HG03103 (cell line): ENCODE data around the gene PEBP1.
A peak's percentile ranks its signal among the peaks of the same experiment; 100 is the strongest.
"Not testable (repeated sequence)": the region's sequence is repeated elsewhere in the genome, so short reads cannot be mapped to it uniquely, and the experiment has no call there.

Experiments
- ATAC-seq: cut with Tn5 transposase; IDR thresholded peaks from one replicate; pipeline ENCODE4 v1.9.1; 2021; ENCODE audit warnings: low read depth; ENCODE audit not compliant: unreplicated experiment

Gene PEBP1

DNA sequence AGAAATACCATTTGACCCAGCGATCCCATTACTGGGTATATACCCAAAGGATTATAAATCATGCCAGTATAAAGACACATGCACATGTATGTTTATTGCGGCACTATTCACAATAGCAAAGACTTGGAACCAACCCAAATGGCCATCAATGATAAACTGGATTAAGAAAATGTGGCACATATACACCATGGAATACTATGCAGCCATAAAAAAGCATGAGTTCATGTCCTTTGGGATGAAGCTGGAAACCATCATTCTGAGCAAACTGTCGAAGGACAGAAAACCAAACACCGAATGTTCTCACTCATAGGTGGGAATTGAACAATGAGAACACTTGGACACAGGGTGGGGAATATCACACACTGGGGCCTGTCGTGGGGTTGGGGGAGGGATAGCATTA lies 6.5 kb upstream of the PEBP1 start:
- not testable (repeated sequence) for ATAC-seq

DNA sequence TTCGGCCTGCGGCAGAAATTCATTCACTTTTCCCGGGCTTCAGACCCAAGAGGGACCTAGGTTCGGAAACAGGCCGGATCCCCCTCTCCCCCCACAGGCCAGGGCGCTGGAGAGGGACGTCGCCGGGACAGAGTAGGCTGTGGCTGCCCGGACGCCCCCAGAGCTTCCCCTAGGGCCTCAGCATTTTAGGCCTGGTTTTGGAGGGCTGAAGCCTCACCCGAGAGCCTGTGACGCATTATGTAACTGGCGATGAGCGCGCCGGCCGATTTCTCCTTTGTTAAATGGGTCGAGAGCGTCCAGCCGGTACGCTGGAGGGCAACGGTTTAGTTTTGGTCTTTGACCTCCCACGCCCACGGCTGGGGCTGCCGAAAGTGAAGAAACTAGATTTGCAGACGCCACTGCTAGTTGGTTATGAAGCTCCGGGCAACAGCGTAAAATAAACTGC lies 657 bp downstream of the PEBP1 start:
- ATAC-seq: no peak

DNA sequence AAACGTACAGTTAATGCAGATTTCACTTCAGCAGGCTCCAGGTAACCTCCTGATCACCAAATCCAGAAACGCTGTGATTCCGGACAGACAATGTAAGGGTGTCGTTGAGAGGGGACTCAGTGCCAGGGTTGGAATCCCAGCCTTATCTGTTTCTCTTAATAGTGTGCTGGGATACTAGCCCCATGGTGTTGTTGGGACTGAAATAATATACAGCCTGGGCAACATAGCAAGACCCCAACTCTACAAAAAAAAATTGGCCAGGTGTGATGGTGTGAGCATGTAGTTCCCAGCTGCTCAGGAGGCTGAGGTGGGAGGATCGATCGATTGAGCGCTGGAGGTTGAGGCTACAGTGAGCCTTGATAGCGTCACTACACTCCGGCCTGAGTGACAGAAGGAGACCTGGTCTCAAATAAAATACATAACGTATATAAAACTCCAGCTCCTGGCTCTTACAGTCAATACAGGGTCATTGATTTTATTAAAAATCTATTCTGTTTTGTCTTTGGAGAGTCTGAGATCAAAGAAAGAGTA lies 1.3 kb downstream of the PEBP1 start:
- ATAC-seq: no peak

DNA sequence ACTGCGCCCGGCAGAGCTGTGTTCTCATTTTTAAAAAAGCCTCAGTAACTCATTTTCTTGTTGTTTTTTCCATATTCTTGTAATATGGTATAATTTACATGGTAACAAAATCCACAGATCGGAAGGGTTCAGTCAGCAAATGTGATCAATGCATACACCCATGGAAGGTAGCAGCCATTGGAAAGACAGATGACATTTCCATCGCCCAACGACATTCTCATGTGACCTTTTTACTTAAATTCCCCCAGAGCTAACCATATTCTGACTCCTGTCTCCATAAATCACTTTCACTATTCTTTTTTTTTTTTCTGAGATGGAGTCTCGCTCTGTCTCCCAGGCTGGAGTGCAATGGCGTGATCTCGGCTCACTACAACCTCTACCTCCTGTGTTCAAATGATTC lies 4.9 kb downstream of the PEBP1 start:
- no peak for ATAC-seq

DNA sequence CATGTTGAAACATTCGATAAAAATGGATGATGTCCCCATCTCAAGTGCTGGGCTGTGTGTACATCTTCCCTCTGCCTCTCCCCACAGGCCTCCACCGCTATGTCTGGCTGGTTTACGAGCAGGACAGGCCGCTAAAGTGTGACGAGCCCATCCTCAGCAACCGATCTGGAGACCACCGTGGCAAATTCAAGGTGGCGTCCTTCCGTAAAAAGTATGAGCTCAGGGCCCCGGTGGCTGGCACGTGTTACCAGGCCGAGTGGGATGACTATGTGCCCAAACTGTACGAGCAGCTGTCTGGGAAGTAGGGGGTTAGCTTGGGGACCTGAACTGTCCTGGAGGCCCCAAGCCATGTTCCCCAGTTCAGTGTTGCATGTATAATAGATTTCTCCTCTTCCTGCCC lies 8.6 kb downstream of the PEBP1 start:
- no peak for ATAC-seq

DNA sequence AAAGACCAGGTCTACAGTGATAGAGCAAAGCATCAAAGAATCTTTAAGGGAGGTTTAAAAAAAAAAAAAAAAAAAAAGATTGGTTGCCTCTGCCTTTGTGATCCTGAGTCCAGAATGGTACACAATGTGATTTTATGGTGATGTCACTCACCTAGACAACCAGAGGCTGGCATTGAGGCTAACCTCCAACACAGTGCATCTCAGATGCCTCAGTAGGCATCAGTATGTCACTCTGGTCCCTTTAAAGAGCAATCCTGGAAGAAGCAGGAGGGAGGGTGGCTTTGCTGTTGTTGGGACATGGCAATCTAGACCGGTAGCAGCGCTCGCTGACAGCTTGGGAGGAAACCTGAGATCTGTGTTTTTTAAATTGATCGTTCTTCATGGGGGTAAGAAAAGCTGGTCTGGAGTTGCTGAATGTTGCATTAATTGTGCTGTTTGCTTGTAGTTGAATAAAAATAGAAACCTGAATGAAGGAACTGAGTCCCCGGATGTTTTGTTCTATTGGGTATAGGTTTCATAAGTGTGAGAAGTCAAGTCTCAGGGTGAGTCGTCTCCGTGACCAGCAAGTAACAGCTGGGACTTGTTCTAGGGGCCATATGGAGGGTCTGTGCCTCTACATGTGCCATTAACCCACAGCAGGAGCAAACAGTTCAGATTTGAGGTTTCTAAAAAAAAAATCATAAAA lies 9.3 kb downstream of the PEBP1 start:
- peak; percentile 78 for ATAC-seq

DNA sequence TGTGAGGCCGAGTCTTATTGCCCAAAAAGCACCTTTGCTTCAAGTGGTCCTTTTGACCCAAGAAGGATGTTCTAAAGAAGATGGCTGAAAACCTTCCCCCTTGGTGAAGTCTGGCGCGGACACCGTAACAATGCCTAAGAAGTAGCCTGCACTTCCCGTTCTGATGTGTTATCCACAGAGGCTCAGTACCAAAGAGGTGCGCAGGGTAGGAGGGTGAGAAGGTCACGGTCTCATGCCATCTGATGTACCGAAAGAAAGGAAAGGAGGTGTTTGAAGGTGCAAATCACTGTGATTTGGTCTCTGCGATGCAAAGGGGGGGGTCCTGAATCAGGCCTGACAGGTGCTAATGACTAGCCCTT lies 9.9 kb downstream of the PEBP1 start:
- ATAC-seq: no peak

DNA sequence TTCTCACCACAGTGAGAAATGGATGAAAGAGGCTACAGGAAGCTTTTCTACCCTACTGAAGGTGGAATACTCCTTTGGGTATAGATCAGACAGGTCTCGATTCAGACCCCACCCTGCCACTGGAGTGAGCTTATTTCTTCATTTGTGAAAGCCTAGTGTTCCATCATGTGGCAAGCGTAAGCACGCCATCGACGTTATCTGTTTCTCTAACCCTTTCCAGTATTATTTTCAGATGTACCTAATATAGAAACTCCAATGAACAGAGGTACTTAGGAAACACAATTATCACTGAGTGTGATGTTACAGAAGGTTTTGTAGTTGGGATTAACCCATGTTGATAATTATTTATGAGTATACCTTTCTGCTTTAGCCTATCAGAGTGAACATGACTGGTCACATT lies 12.4 kb downstream of the PEBP1 start:
- ATAC-seq: no peak

DNA sequence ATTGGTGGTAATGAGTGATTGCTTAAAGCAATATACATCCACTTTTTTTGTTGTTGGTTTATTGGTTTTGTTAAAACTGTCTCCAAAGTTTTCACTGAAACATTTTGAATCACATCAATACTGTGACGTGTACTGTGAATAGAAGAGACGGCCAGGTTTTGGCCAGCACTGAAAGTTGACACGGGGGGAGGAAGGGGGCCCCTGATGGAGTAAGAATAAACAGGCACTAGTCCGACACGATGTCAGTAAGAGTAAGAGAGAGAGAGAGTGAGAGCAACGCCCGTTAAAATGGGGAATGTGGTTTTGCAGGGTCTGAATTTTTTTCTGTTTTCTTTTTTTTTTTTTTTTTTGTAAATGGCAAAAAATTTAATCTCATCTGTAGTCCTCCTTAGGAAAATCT lies 14.7 kb downstream of the PEBP1 start:
- ATAC-seq: no peak

DNA sequence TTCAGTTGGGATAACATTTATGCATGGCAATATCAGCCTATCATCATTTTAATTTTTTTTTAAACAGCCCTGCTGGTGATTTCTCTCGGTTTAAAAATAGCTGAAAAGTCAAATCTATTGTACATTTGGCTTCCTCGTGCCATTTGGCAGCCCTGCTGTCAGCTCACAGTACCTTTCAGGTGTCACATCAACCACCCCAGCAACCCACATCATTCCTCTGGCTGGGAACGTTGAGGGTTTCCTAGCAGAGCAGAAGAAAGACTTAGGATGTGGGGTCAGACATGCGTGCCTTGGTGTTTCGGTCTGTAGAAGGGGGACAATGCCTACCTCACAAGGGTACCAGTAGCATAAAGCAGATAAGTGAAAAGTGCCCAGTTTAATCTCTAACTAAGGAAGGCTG lies 15.8 kb downstream of the PEBP1 start:
- no peak for ATAC-seq

DNA sequence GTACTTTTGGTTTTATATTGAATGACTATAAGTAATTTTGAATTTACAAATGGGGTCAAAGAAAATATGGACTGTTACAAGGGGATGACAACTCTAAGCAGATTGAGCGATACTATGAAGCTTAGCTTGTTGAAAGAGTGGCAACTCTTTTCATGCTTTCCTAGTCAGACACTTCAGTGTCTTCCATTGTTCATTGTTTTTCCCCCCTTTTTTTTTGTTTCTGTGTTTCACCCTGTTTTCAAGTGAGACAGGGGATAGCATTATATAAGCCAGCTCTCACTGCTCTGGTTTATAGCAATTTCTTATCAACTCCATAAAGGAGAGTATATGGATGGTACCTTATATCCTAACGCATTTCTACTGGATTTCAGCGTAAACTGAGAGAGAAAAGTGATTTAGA lies 24.6 kb downstream of the PEBP1 start:
- no peak for ATAC-seq

DNA sequence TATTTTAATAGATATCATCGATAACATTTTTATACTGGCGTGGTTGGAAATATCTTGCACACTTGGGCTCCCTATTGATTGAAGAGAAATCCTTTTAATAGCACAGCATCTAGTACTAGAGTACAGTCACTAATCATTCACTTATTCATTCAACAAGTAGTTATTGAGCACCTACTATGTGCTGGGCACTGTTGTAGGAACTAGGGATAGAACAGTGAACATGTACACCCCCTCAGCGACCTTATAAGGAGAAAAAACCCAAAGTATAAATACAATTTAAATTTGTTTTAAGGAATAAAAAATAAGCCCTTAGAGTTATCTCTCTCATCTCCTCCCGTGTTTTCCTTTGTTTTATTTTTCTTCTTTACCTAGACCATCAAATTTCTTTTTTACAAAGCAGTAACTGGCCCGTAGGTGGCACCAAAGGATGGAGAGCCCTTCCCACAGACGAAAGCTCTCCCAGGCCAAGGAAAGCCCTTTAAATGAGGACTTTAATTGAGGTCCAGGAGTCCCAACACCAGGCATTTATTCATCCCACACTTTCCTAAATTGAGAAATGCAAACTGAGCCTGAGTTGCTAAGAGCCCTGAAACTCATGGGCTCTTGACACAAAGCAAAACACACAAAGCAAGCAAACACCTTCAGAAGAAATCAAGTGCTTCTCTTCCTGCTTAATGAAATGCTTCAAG lies 29.0 kb downstream of the PEBP1 start:
- no peak for ATAC-seq

DNA sequence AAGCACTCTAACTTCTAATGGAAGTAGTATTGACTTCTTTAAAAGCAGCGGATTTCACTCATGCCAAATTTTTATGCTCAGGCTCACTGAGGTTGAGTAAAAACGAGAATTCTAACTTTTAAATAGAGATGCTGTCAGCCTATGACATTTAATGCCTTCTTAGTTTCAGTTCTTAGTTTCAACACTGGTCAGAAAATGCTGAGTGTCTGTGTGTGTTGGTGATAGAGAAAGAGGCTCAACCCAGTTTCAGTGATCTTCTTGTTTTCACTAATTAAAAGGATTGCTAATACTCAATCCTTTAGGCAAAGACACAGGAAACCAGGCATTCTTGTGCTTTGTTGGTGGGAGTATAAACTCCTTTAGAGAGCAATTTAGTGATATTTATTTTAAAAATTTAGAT lies 31.0 kb downstream of the PEBP1 start:
- peak; percentile 99 for ATAC-seq

DNA sequence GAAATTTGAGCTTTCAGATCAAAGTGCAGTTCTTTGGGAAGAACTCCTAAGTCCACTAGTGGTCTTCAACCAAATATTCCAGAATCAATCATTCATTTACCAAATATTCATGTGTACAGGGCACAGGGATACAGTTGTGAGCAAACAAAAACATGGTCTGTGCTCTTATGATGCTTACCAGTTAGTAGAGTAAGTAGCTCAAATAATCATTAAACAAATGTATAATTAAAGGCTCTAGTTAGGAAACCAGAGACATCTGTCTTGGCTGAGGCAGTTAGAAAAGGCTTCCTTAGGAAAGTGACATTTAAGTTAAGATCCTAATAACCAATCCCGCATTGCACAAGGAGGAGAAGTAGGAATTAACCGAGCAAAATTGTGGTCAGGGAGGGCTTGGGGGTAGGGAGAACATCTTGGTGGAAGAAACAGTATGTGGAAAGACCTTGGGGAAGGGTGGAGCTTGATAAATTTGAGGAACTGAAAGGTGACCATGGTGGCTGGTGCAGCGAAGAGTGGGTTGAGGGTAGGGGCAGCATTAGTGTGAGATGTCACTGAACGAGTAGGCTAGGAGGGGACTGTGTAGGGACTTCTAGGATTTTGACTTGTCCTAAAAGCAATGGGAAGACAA lies 40.0 kb downstream of the PEBP1 start:
- peak; percentile 95 for ATAC-seq

DNA sequence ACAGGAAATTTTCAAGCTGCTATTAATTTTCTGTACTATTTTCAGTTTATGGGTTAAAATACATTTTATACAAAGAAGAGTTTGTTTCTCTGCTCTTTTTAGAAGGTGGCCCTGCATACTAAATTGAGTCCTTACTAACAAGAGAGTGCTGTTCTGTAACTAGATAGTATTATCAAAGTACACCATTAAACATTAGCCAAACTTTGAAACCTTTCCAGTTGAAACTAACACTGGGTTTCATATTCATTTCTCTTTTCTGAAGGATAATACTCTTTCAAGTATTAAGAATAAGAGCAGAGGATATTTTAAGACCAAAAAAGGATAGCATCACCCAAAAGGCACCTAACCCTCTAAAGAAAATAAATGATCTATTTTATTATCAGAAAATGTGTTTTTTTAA lies 47.2 kb downstream of the PEBP1 start:
- no peak for ATAC-seq

DNA sequence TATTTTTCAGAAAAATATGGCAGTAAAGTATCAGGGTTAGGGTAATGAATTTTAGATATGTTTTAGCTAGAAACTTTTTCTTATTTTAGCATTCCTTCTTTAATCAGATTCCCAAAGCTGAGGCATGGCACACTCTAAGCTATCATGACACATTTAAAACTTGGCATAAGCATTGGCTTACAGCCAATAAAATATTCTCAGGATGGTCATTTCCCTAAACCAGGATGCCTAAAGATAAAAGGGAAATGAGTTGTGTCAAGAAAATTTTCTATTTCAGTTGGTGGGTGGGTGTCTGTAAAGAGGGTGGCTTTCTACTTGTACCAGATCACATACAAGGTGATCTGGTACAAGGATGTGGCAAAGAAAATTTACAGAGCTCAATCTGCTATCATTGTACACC lies 47.8 kb downstream of the PEBP1 start:
- ATAC-seq: no peak

DNA sequence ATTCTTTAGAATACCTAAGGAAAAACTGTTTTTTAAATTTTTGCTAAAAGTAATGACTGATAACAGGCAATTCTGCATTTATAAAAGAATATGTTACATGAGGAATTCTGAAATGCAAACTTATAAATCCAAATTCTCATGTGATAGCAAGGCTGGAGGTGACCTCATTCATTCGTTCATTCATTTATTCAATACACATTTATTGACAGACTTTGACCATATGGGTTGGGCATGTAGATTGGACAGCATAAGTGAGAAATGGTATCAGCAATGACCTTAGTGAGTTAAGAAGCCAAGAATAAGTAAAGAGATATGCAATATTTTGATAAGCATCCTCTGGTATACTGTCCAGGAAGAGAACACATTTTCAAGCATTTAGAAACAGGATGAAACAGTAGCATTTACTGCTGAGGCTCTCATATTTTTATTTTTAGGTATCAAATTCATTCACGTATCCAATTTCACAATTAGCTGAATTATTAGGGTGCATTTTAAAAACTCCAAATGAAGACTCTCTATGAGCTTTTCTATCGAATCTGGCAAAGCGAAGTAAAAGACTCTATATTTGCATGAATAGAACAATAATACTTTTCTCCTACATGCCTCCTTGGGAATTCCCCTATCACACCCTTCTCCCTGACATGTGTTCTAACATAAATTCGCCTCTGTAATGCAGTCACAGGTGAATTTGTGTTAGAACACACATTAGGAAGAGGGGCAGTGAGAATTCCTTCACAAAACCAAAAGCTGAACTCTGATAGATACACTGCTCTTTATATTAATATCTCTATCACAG lies 49.9 kb downstream of the PEBP1 start:
- ATAC-seq: no peak

DNA sequence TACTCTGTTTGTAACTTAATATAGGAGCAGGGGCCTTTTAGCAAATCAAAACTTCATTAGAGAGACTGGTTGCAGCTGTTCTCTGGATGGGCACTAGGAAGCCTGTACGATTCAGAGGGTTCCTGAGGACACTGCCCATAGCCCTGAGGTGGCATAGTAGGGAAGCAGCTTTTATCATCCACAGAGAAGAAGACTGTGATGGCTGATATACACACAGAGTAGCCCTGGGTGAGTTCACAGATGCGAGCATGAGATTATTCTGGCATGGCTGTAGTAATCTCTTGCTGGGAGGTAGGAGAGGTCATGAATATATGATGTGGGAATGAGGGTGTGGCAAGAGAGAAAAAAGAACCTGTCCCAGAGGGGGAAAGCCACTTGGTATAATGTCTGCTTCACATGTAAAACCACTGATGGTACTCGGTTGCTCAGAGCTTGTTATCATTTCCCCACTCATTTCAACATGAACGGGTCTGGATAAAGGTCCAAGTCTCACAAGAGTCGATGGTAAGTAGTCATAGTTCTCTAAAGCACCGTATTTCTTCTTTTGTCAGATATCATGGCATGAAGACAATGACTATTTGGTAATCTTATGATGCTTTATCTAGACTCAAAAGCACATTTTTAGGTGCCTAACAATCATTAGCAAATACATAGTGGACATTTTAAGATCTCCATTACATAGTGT lies 52.0 kb downstream of the PEBP1 start:
- ATAC-seq: no peak

DNA sequence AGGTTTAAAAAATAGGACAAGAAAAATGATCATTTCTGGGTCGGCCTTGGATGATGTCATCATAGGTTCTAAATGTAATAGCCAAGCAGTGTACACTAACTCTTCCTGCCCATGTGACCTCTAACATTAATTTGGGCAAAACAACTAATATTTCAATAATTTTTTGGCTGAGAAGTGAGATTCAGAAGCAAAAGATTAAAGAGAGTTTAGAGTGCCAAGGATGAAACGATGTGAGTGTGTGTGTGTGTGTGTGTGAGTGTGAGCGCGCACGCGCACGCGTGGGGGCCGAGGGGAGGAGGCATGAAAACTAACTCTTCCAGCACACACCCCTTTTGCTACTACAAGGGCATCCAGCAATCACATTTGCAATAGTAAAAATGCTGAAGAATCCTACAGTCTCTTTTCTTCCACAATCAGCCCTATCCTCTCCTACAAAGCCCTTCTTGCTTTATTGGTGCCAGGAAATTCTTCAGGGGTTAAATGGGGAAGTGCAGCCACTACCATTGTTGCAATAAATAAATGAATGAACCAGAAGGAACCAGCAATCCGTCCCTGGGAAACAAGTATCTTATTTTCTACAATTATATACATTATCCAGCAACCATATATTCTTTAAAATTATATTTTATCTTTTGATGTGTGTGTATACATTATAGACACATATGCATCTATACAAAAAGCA lies 52.9 kb downstream of the PEBP1 start:
- no peak for ATAC-seq

DNA sequence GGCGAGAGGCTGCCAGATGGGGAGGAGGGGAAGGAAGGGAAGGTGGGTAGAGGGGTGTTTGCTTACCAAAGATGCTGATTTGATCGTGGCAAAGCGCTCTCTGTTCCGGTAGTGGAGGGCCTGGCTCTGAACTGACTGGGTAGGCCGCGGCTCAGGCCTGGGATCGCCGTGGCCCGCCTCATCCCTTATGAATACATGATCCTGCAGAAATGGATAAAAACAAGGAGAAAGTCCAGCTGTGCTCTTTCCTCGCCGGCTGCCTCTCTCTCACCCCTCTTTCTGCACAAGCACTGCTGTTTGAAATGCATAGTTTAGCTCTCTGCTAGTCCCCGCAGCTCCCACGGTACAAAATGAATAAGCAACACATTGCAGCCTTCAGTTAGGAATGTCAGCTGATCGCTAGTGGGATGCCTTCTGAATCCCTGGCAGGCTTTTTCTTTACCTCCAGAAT lies 53.8 kb downstream of the PEBP1 start:
- ATAC-seq: no peak
